Memory B cell (primary cell): ENCODE measurements around the gene TMC2.

Experiments used
- ATAC-seq: fragments of 150-1000 bp; cut with Tn5 transposase; 2 replicates; pipeline ENCODE4 v1.10.0; 2021; ENCODE audit warnings: low read depth, mild to moderate bottlenecking, moderate library complexity
- DNase-seq, 2 donors: peaks; one replicate each; pipeline ENCODE4 v3.0.0; 2022; ENCODE audit warnings: low spot score in 2 of 2
- H3K27ac Mint-ChIP-seq: one replicate; pipeline ENCODE4 v1.8.0; 2022; ENCODE audit warnings: mild to moderate bottlenecking, moderate library complexity, mixed read lengths
- H3K27me3 Mint-ChIP-seq: one replicate; pipeline ENCODE4 v1.8.0; 2022; ENCODE audit warnings: mixed read lengths
- H3K36me3 Mint-ChIP-seq: one replicate; pipeline ENCODE4 v1.8.0; 2022; ENCODE audit warnings: mild to moderate bottlenecking, mixed read lengths
- H3K4me1 Mint-ChIP-seq: one replicate; pipeline ENCODE4 v1.8.0; 2022; ENCODE audit warnings: mixed read lengths
- H3K4me3 Mint-ChIP-seq: one replicate; pipeline ENCODE4 v1.8.0; 2022; ENCODE audit warnings: mild to moderate bottlenecking, moderate library complexity, mixed read lengths
- H3K9me3 Mint-ChIP-seq: one replicate; pipeline ENCODE4 v1.8.0; 2022; ENCODE audit warnings: mixed read lengths

The TMC2 gene

DNA sequence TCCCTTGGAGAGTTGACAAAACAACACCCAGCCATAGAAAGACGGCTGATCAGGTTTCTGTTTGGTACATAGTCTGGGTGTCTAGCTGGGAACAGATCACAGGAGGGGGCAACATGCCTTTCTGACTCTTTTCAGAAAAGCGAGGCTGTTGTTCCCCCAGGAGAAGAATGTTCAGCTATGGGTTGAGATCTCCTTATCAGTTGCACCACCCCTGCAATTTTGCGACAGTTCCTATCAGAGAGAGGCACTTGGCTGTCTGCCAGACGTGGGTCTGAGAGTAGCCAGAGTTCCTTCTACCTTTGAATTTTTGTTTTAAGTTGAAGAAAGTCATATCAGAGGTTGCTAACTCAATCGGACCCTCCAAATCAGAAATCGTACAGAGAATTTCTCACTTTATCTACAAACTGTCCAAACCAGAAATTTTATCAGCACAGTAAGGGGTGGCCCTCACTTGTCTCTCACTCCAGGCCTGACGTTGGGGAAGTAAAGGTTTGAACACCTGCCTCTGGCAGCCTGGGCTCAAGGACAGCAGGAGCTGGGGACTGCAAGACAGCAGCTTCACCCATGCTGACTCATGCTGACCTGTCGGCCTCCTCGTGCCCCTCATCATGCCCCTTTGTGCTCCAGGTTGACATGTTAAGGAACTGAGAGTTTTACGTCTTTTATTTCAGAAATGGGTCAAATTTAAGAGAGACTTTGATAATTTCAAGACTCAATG lies 42.3 kb downstream of the TMC2 start:
- Mint-ChIP-seq H3K4me1 (no peaks in the 10 kb centered on the region), H3K4me3 (no peak overlapping the region), H3K27ac (no peak overlapping the region), H3K36me3 (no peaks in the 10 kb centered on the region), H3K27me3 (peaks cover 11% of the 10 kb centered on the region), H3K9me3 (no peaks in the 10 kb centered on the region)
- ATAC-seq (no peak), DNase-seq (no peak)

- no peaks in the 10 kb centered on the region for H3K4me1 Mint-ChIP-seq
- no peaks in the 10 kb centered on the region for H3K36me3 Mint-ChIP-seq
- ATAC-seq (no peak), DNase-seq (no peak)
- no peak overlapping the region for H3K27ac Mint-ChIP-seq
- no peak overlapping the region for H3K4me3 Mint-ChIP-seq
- H3K9me3 Mint-ChIP-seq = peaks cover 1% of the 10 kb centered on the region
- H3K27me3 Mint-ChIP-seq = peaks cover 9% of the 10 kb centered on the region
Observed at GRCh38 chr20:2585811-2586210, 49.4 kb downstream of the TMC2 start.

DNA sequence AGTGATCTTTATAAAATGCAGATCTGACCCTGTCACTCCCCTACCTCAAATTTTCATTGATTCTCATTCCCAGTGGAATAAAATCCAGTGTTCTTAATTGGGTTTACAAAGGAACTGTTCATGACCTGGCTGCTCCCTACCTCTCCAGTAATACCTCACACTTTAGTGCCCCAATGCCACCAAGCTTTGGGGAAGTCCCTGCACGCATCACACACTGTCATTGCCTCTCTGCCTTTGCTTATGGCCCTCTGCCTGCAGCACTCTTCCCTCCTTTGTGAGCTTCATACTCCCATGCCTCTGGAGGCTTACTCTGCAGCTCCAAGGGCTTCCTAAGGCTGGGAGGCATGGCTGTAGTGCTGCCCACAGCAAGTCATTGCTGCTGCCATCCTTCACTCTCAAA lies 57.4 kb downstream of the TMC2 start:
- H3K36me3 Mint-ChIP-seq = no peaks in the 10 kb centered on the region
- ATAC-seq = no peak
- H3K4me3 Mint-ChIP-seq = no peak overlapping the region
- DNase-seq = no peak
- H3K27me3 Mint-ChIP-seq = peaks cover 28% of the 10 kb centered on the region
- H3K4me1 Mint-ChIP-seq = no peaks in the 10 kb centered on the region
- no peaks in the 10 kb centered on the region for H3K9me3 Mint-ChIP-seq
- no peak overlapping the region for H3K27ac Mint-ChIP-seq

- ATAC-seq (no peak), DNase-seq (no peak)
- Mint-ChIP-seq H3K27ac (no peak overlapping the region), H3K4me3 (no peak overlapping the region), H3K9me3 (no peaks in the 10 kb centered on the region), H3K27me3 (peaks cover 28% of the 10 kb centered on the region), H3K36me3 (no peaks in the 10 kb centered on the region), H3K4me1 (no peaks in the 10 kb centered on the region)
Observed at GRCh38 chr20:2595076-2595475, 58.7 kb downstream of the TMC2 start.

GRCh38 chr20:2596673-2597279 lies 60.4 kb downstream of the TMC2 start:
- no peaks in the 10 kb centered on the region for H3K4me1 Mint-ChIP-seq
- no peak for DNase-seq
- no peak overlapping the region for H3K4me3 Mint-ChIP-seq
- H3K27me3 Mint-ChIP-seq = peaks cover 25% of the 10 kb centered on the region
- no peaks in the 10 kb centered on the region for H3K9me3 Mint-ChIP-seq
- H3K27ac Mint-ChIP-seq = no peak overlapping the region
- ATAC-seq = no peak
- H3K36me3 Mint-ChIP-seq = no peaks in the 10 kb centered on the region

- ATAC-seq (no peak), DNase-seq (no peak)
- no peaks in the 10 kb centered on the region for H3K9me3 Mint-ChIP-seq
- no peaks in the 10 kb centered on the region for H3K36me3 Mint-ChIP-seq
- no peak overlapping the region for H3K27ac Mint-ChIP-seq
- peaks cover 13% of the 10 kb centered on the region for H3K27me3 Mint-ChIP-seq
- H3K4me1 Mint-ChIP-seq = no peaks in the 10 kb centered on the region
- H3K4me3 Mint-ChIP-seq = no peak overlapping the region
Observed at GRCh38 chr20:2599288-2600006, 63.1 kb downstream of the TMC2 start.

GRCh38 chr20:2602046-2602735 lies 65.8 kb downstream of the TMC2 start:
- Mint-ChIP-seq H3K27me3 (no peaks in the 10 kb centered on the region), H3K27ac (no peak overlapping the region), H3K4me3 (no peak overlapping the region), H3K36me3 (peaks cover under 1% of the 10 kb centered on the region), H3K4me1 (no peaks in the 10 kb centered on the region), H3K9me3 (peaks cover 9% of the 10 kb centered on the region)
- ATAC-seq (no peak), DNase-seq (no peak)

DNA sequence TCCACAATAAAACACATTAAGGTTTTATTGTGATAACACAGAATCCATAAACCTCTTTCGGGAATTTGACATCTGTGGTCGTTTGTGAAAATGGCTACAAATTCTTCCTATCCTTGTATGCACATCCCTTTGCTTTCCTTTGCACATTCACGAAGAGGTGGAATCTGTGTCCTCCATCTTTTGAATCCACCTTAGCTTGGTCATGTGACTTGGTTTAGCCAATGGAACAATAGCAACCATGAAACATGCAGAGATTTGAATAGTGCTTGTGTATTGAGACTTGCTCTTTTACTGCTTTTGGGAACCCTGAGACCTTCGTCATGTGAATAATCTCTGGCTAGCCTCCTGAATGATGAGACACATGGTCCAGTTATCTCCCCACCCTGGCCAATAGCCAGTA lies 66.4 kb downstream of the TMC2 start:
- ATAC-seq (no peak), DNase-seq (no peak)
- peaks cover 12% of the 10 kb centered on the region for H3K9me3 Mint-ChIP-seq
- H3K27me3 Mint-ChIP-seq = no peaks in the 10 kb centered on the region
- no peak overlapping the region for H3K27ac Mint-ChIP-seq
- H3K4me3 Mint-ChIP-seq = no peak overlapping the region
- peaks cover 2% of the 10 kb centered on the region for H3K36me3 Mint-ChIP-seq
- no peaks in the 10 kb centered on the region for H3K4me1 Mint-ChIP-seq

GRCh38 chr20:2603816-2604505 lies 67.6 kb downstream of the TMC2 start:
- Mint-ChIP-seq H3K36me3 (peaks cover 2% of the 10 kb centered on the region), H3K27me3 (no peaks in the 10 kb centered on the region), H3K4me3 (no peak overlapping the region), H3K9me3 (peaks cover 14% of the 10 kb centered on the region), H3K4me1 (no peaks in the 10 kb centered on the region), H3K27ac (no peak overlapping the region)
- no peak for ATAC-seq
- DNase-seq = no peak

DNA sequence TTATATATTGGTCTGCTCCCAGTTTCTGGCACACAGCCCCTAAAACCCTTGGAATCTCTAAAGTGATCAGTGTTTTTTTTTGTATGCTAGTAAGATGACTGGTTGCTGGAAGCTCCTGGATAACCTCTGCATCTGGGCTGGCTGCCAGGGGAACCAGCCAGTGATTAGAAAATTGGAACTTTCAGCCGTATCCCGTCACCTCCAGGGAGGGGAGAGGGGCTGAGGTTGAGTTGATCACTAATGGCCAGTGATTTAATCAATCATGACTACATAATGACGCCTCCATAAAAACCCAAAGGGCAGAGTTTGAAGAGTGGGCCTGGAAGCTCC lies 68.1 kb downstream of the TMC2 start:
- Mint-ChIP-seq H3K4me3 (no peak overlapping the region), H3K36me3 (peaks cover 3% of the 10 kb centered on the region), H3K27ac (no peak overlapping the region), H3K27me3 (peaks cover 5% of the 10 kb centered on the region), H3K4me1 (no peaks in the 10 kb centered on the region), H3K9me3 (peaks cover 15% of the 10 kb centered on the region)
- DNase-seq (no peak), ATAC-seq (no peak)

DNA sequence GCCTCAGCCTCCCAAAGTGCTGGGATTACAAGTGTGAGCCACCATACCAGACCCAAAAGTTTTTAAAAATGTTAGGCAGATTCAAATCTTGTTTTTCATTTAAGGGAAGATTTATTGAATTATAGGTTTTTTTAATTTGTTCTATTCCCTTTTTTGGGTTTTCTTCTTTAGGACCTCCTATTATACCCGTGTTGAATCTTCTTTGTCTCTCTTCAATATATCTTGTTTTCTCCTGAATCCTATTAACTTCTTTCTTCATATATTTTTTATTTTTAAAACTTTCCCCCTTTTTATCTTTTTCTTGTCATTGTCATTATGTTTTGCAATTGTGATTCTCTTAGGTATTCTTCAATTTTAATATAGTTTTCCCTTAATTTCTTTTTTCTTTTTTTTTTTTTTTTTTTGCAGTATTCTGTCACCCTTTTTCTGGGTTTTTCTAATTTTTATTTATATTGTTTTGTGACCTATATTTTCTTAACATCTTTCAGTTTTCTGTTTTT lies 70.2 kb downstream of the TMC2 start:
- Mint-ChIP-seq H3K4me3 (no peak overlapping the region), H3K27me3 (peaks cover 18% of the 10 kb centered on the region), H3K9me3 (peaks cover 16% of the 10 kb centered on the region), H3K36me3 (peaks cover 4% of the 10 kb centered on the region), H3K4me1 (no peaks in the 10 kb centered on the region), H3K27ac (no peak overlapping the region)
- DNase-seq = no peak
- no peak for ATAC-seq

DNA sequence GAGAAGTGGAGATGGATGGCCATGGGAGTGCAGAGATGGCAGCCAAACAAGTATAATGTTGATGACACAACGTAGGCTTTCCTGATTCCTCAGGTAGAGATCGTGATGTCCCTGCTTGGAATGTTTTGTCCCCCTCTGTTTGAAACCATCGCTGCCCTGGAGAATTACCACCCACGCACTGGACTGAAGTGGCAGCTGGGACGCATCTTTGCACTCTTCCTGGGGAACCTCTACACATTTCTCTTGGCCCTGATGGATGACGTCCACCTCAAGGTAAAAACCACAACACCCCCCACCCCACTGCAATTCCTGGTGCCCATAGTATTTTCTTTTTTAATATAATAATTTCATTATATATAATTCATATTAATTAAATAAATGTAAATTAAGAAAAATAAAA lies 74.0 kb downstream of the TMC2 start:
- no peak for DNase-seq
- Mint-ChIP-seq H3K9me3 (peaks cover 16% of the 10 kb centered on the region), H3K4me1 (no peaks in the 10 kb centered on the region), H3K36me3 (peaks cover 4% of the 10 kb centered on the region), H3K4me3 (no peak overlapping the region), H3K27me3 (peaks cover 25% of the 10 kb centered on the region), H3K27ac (no peak overlapping the region)
- no peak for ATAC-seq

DNA sequence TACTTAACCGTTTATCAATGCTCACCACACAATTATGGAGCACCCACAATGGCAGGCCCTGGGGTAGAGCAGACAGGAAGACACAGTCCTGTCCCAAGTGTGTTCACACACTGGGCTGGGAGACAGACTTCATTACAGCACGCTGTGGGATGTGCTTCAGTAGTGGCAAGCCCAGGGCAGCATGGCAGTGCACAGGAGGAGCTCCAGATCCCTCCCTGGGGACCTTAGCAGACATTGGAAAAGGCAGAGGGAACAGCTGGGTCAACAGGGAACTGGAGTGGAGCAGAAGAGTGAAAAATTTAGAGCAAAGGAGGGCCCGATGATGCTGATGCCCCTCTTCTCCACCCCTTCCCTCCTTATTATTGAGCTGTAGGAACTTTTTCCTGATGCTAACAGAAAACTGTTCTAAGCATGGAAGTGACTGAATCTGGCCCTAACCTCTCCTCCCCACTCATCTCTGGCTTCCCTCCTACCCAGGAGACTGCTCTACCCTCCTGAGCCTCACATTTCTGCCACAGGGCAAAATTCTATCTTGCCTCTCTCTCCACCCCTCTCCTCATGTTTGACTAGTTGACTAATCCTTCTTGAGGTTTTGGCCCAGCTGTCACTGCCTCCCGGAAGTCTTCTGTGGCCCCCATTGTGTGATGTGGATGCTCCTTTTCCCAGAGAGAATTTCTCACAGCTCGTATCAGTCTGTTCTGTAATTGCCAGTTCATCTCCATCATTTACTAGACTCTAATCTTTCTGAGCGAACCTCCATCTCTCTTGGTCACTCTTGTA lies 74.8 kb downstream of the TMC2 start:
- Mint-ChIP-seq H3K27me3 (peaks cover 27% of the 10 kb centered on the region), H3K27ac (no peak overlapping the region), H3K36me3 (peaks cover 4% of the 10 kb centered on the region), H3K4me3 (no peak overlapping the region), H3K4me1 (no peaks in the 10 kb centered on the region), H3K9me3 (peaks cover 13% of the 10 kb centered on the region)
- ATAC-seq (no peak), DNase-seq (no peak)
